ENCODE data around the gene LBR. TPM values are rescaled to one million over a fixed set of nuclear protein-coding genes. Genes with fewer than 3 reads are reported as not detected.

LBR gene
- total and polyA plus RNA-seq, 3 donors from 2014 or later = 31.7 to 40.3 (median 39.9) TPM

DNA sequence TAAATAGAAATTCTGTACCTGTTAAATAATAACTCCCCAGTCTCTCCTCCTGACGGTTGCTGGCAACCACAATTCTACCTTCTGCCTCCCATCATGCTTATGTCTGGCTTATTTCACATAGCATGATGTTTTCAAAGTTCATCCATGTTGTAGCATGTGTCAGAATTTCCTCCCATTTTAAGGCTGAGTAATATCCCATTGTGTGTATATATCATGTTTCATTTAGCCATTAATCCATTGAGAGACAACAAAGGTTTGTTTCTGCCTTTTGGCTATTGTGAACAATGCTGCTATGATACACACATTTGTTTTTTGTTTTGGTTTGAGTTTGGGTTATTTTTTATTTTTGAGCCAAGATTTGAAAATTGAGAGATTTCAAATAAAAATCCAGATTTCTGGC, 72.0 kb downstream of the LBR start:
- WGBS, 2 donors = 91 to 95% methylated on average over 1 of the region's 1 CpG
- Histone ChIP-seq H3K27ac (no peak overlapping the region), H3K4me1 (no peaks in the 10 kb centered on the region), H3K27me3 (no peaks in the 10 kb centered on the region), H3K36me3 (ENCODE audit: low read depth, missing control alignments) (no peaks in the 10 kb centered on the region), H3K4me3 (no peak overlapping the region), H3K9me3 (no peaks in the 10 kb centered on the region)
- intact Hi-C loops (cut with DNase I; ENCODE audit: low total_unique reads) = no loop called here
- no peak for TF ChIP-seq POLR2A (IDR thresholded peaks at IDR 0.05)
- TF ChIP-seq, protein P1, sequence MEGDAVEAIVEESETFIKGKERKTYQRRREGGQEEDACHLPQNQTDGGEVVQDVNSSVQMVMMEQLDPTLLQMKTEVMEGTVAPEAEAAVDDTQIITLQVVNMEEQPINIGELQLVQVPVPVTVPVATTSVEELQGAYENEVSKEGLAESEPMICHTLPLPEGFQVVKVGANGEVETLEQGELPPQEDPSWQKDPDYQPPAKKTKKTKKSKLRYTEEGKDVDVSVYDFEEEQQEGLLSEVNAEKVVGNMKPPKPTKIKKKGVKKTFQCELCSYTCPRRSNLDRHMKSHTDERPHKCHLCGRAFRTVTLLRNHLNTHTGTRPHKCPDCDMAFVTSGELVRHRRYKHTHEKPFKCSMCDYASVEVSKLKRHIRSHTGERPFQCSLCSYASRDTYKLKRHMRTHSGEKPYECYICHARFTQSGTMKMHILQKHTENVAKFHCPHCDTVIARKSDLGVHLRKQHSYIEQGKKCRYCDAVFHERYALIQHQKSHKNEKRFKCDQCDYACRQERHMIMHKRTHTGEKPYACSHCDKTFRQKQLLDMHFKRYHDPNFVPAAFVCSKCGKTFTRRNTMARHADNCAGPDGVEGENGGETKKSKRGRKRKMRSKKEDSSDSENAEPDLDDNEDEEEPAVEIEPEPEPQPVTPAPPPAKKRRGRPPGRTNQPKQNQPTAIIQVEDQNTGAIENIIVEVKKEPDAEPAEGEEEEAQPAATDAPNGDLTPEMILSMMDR (IDR thresholded peaks at IDR 0.05) = no peak
- no peak for DNase-seq

DNA sequence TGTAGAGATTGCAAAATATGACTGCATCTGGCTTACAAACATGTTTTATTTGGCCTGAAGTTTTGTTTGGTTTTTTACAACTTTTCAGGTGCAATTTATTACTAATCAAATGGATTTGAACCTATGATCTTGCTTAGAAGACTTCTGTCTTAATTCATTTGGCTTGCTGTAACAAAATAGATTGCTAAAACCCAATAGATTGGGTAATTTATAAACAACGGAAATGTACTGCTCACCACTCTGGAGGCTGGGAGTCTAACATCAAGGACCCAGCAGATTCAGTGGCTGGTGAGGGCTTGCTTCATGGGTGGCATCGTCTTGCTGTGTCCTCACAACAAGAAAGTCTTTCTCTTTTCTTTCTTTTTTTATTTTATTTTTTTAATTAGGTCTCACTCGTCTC, 72.9 kb downstream of the LBR start:
- WGBS, 2 donors = 84% methylated on average over 3 of the region's 3 CpGs

More for the DNA sequence above, 72.9 kb downstream of the LBR start:
- intact Hi-C loops (cut with DNase I; ENCODE audit: low total_unique reads) = no loop called here
- Histone ChIP-seq H3K27ac (no peak overlapping the region), H3K36me3 (ENCODE audit: low read depth, missing control alignments) (no peaks in the 10 kb centered on the region), H3K9me3 (no peaks in the 10 kb centered on the region), H3K4me3 (no peak overlapping the region), H3K27me3 (no peaks in the 10 kb centered on the region), H3K4me1 (no peaks in the 10 kb centered on the region)
- TF ChIP-seq POLR2A (IDR thresholded peaks at IDR 0.05) = no peak
- TF ChIP-seq, protein P1 (IDR thresholded peaks at IDR 0.05) = no peak
- DNase-seq = no peak

Other genes starting within 250 kb of the LBR start
- gene ENAH, start 225.1 kb upstream of the LBR start, total RNA-seq = 100 to 1,000 TPM; 122 to 132 TPM
- 84.3 TPM for gene ENAH, start 225.1 kb upstream of the LBR start, polyA plus RNA-seq (ENCODE audit: insufficient read depth, low read depth, low replicate concordance)